Measurements from ENCODE around the gene OR51G2. TPM values are rescaled to one million over a fixed set of nuclear protein-coding genes. Genes with fewer than 3 reads are reported as not detected.

Gene OR51G2
- total RNA-seq, 1 experiment from 2014 or later = not detected

DNA sequence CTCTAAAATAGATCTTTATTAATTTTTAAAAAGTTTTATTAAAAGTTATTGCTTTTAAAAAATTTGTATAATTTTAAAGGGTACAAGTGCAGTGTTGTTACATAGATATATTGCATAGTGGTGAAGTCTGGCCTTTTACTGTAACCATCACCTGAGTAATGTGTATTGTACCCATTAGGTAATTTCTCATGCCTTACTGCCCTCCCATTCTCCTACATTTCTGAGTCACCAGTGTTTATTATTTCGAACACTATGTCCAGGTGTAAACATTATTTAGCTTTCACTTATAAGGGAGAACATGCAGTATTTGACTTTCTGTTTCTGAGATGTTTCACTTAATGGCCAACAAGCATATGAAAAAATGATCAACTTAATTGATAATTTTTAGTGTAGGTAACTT, 2.6 kb upstream of the OR51G2 start (continued):
- TF ChIP-seq, protein P1, sequence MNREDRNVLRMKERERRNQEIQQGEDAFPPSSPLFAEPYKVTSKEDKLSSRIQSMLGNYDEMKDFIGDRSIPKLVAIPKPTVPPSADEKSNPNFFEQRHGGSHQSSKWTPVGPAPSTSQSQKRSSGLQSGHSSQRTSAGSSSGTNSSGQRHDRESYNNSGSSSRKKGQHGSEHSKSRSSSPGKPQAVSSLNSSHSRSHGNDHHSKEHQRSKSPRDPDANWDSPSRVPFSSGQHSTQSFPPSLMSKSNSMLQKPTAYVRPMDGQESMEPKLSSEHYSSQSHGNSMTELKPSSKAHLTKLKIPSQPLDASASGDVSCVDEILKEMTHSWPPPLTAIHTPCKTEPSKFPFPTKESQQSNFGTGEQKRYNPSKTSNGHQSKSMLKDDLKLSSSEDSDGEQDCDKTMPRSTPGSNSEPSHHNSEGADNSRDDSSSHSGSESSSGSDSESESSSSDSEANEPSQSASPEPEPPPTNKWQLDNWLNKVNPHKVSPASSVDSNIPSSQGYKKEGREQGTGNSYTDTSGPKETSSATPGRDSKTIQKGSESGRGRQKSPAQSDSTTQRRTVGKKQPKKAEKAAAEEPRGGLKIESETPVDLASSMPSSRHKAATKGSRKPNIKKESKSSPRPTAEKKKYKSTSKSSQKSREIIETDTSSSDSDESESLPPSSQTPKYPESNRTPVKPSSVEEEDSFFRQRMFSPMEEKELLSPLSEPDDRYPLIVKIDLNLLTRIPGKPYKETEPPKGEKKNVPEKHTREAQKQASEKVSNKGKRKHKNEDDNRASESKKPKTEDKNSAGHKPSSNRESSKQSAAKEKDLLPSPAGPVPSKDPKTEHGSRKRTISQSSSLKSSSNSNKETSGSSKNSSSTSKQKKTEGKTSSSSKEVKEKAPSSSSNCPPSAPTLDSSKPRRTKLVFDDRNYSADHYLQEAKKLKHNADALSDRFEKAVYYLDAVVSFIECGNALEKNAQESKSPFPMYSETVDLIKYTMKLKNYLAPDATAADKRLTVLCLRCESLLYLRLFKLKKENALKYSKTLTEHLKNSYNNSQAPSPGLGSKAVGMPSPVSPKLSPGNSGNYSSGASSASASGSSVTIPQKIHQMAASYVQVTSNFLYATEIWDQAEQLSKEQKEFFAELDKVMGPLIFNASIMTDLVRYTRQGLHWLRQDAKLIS (CRISPR knock-in tag; IDR thresholded peaks at IDR 0.05; ENCODE audit: borderline replicate concordance) = no peak
- TF ChIP-seq TEAD1 (CRISPR knock-in tag; IDR thresholded peaks at IDR 0.05) = no peak
- no peak for TF ChIP-seq ZNF512 (CRISPR knock-in tag; IDR thresholded peaks at IDR 0.05; ENCODE audit: borderline replicate concordance)

GRCh38 chr11:4916581-4916980, 2.6 kb downstream of the OR51G2 start:
- ATAC-seq (no peak), DNase-seq (ENCODE audit: low spot score) (no peak)
- no peaks in the 10 kb centered on the region for H3K27me3 Mint-ChIP-seq (ENCODE audit: low read depth)
- H3K4me1 Mint-ChIP-seq = no peaks in the 10 kb centered on the region
- no peak overlapping the region for H3K27ac Mint-ChIP-seq
- H3K4me3 Mint-ChIP-seq = no peak overlapping the region
- TF ChIP-seq ZNF281 (CRISPR knock-in tag; IDR thresholded peaks at IDR 0.05) (no peak), MYBL2 (CRISPR knock-in tag; IDR thresholded peaks at IDR 0.05) (no peak)
- TF ChIP-seq, protein P2, sequence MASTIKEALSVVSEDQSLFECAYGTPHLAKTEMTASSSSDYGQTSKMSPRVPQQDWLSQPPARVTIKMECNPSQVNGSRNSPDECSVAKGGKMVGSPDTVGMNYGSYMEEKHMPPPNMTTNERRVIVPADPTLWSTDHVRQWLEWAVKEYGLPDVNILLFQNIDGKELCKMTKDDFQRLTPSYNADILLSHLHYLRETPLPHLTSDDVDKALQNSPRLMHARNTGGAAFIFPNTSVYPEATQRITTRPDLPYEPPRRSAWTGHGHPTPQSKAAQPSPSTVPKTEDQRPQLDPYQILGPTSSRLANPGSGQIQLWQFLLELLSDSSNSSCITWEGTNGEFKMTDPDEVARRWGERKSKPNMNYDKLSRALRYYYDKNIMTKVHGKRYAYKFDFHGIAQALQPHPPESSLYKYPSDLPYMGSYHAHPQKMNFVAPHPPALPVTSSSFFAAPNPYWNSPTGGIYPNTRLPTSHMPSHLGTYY (CRISPR knock-in tag; IDR thresholded peaks at IDR 0.05) = no peak
- POLR2A ChIA-PET = interaction anchor here (0.6 kb wide), 1 partner anchor 100 kb away, joined by 8 read pairs; no protein-coding TSS in a partner anchor
- no peaks in the 10 kb centered on the region for H3K9me3 Mint-ChIP-seq
- CTCF ChIA-PET = no interaction called here
- no peaks in the 10 kb centered on the region for H3K36me3 Mint-ChIP-seq

DNA sequence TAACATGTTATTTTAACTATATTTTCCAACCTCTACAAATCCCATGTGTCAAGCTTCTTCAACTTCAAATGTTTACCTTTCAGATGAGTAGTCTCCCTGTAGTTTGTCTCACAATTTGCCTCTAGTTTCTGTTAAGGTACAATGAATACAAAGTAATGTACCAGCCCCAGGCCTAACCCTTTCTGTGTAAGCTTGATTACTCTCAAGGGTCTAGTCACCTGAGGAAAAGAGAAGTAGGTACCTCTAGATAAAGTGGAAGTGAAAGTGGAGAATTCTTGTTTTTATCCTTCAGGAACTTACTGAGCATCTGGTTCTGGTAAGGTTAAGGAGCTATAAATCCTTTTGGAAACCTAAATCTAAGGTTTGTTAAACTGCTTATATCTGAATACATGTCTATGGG, 15.7 kb downstream of the OR51G2 start, which contains the start of gene OR51A7:
Gene OR51A7 (plus strand): TSS at position 300 of the 400 bp plus-strand sequence. CDS start 3,587 bp downstream, outside the sequence.
- Mint-ChIP-seq H3K36me3 (no peaks in the 10 kb centered on the region), H3K9me3 (peaks cover 6% of the 10 kb centered on the region), H3K4me1 (peaks cover under 1% of the 10 kb centered on the region), H3K27ac (no peak within 1 kb of the TSS), H3K4me3 (no peak within 1 kb of the TSS), H3K27me3 (ENCODE audit: low read depth) (no peaks in the 10 kb centered on the region; the same call in 1 of the 2 replicates)
- ATAC-seq (no peak), DNase-seq (ENCODE audit: low spot score) (no peak)
- CTCF ChIA-PET = no interaction called here
- TF ChIP-seq, protein P3, sequence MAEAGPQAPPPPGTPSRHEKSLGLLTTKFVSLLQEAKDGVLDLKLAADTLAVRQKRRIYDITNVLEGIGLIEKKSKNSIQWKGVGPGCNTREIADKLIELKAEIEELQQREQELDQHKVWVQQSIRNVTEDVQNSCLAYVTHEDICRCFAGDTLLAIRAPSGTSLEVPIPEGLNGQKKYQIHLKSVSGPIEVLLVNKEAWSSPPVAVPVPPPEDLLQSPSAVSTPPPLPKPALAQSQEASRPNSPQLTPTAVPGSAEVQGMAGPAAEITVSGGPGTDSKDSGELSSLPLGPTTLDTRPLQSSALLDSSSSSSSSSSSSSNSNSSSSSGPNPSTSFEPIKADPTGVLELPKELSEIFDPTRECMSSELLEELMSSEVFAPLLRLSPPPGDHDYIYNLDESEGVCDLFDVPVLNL (CRISPR knock-in tag; IDR thresholded peaks at IDR 0.05; ENCODE audit: borderline replicate concordance, low read depth) = no peak
- no peak for TF ChIP-seq GTF2I (CRISPR knock-in tag; conservative IDR thresholded peaks at IDR 0.05)
- TF ChIP-seq ZMAT4 (CRISPR knock-in tag; IDR thresholded peaks at IDR 0.05) = no peak
- TF ChIP-seq, protein P4, sequence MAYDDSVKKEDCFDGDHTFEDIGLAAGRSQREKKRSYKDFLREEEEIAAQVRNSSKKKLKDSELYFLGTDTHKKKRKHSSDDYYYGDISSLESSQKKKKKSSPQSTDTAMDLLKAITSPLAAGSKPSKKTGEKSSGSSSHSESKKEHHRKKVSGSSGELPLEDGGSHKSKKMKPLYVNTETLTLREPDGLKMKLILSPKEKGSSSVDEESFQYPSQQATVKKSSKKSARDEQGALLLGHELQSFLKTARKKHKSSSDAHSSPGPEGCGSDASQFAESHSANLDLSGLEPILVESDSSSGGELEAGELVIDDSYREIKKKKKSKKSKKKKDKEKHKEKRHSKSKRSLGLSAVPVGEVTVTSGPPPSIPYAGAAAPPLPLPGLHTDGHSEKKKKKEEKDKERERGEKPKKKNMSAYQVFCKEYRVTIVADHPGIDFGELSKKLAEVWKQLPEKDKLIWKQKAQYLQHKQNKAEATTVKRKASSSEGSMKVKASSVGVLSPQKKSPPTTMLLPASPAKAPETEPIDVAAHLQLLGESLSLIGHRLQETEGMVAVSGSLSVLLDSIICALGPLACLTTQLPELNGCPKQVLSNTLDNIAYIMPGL (CRISPR knock-in tag; IDR thresholded peaks at IDR 0.05) = no peak
- no peak for TF ChIP-seq ETV6 (CRISPR knock-in tag; IDR thresholded peaks at IDR 0.05)
- no peak for TF ChIP-seq ZNF281 (CRISPR knock-in tag; IDR thresholded peaks at IDR 0.05)
- POLR2A ChIA-PET = no interaction called here

Data from WTC11 (cell line).